NOMO-1 treated with DMSO at 0.1 percent for 48 hours (cell line): ENCODE measurements around the gene MRPS7.
"Not testable (repeated sequence)": the region's sequence is repeated elsewhere in the genome, so short reads cannot be mapped to it uniquely, and the experiment has no call there.

Source experiments
- DNase-seq: peaks from one replicate; lab custom pipeline; 2025; ENCODE audit not compliant: unreplicated experiment; lab: John Stamatoyannopoulos, UW

MRPS7 gene

DNA sequence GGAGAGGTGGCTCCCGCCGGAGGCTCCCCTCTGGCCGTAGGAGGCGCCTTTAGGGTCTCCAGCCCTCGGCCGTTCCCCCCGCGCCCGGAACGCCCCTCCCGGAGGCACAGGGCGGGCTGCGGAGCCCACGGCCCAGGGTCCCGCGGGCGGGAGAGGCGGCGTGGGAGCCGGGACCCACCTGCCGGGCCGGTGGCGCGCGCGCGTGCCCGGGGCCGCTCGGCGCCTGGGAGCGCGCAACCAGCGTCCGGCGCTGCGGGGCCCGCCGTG, 9.2 kb downstream of the MRPS7 start, which contains the start of gene MIF4GD:
MIF4GD (minus strand) TSS at position 266 of the 267 bp plus-strand sequence. CDS start 1,036 bp downstream, outside the sequence.
- no peak for DNase-seq

DNA sequence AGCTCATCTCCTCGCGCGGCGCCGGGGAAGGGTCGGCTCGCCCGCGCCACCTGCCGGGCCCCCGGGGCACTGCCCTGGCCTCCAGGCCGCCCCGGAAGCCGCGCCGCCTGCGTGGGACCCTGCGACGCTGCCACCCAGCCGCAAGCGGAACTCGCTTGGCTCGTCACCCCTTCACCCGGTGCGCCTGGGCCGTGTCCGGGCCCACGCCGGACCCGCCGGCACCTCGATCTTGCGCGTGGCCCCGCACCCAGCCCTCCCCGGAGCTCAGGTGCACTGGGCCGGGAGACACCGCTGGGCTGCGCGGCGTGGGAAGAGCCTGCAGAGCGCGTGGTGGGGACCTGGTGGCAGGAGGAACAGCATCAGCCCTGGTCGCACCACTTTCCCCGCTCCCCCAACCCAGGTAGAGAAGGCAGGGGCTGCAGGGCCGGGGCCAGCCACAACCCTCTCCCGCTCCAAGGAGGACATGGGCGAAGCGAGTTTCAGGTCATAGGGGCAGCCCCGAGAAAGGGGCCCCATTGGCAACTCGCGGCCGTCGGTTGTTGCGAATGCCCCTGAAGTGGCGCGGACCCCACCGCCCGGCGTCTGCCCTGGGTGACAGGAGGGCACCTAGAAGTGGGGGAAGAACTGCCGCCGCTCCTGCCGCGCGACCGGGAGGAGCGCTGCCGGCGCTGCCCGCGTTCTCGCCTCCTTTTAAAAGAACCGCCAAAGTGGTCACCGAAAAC, 9.7 kb downstream of the MRPS7 start:
- peak; percentile 73 for DNase-seq

DNA sequence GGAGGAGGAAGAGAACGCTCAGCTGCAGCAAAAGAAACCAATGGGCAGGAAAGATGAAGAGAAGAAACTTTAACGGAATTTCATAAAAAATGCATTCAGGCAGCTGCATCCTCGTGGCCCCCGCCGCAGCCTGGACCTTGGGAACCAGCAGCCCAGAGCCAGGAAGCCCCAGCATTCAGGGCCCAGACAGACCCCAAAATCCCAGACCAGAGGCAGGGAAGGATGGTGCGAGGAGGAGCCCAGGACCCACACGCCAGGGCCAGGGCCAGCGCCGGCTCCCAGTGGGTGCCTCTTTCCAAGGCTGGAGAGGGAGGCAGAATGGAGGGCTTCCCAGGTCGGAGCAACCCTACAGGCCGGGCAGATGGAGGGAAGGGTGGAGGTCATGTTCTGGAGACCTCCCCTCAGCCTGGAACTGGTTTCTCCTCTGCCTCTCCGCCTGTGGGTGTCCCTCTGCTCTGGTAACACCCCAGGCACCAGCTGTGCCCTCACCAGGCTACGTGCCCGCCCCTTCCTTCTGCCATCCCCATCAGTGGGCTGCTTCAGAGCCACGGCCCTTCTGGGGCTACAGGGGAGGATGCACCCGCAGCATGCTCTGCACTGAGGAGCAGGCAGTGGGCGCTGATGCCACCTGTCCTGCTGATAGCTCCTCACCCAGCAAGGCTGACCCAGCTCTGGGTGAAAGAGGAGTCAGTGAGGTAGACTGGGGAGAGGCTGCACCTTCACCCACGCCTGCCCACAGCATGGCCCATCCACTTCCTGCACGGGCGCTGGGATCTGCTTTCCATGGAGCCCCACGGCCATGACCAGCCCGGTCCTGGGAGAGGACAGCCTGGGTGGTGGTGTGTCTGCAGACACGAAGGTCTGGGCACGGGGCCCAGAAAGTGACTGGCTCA, 10.5 kb downstream of the MRPS7 start:
- no peak for DNase-seq

GRCh38 chr17:75272848-75273184, 11.1 kb downstream of the MRPS7 start:
- no peak for DNase-seq

GRCh38 chr17:75273977-75274708, 12.5 kb downstream of the MRPS7 start:
- DNase-seq = no peak

GRCh38 chr17:75277664-75278071, 16.0 kb downstream of the MRPS7 start:
- DNase-seq = no peak

- DNase-seq = not testable (repeated sequence)
Observed at GRCh38 chr17:75280189-75280588, 18.5 kb downstream of the MRPS7 start.

DNA sequence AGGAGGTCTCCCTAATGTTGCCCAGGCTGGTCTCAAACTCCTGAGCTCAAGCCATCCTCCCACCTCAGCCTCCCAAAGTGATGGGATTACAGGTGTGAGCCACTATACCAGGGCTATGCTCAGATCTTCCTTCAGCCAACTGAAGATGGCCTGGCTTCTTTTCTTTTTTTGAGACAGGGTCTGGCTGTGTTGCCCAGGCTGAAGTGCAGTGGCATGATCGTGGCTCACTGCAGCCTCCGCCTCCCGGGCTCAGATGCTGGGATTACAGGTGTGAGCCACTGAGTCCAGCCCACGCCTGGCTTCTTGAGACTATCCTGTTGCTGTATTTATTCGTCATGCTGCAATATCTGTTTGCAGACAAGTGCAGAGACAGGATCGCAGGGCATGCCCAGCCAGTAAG, 23.4 kb downstream of the MRPS7 start:
- DNase-seq = no peak

- DNase-seq = no peak
Observed at GRCh38 chr17:75287221-75287620, 25.5 kb downstream of the MRPS7 start.

DNA sequence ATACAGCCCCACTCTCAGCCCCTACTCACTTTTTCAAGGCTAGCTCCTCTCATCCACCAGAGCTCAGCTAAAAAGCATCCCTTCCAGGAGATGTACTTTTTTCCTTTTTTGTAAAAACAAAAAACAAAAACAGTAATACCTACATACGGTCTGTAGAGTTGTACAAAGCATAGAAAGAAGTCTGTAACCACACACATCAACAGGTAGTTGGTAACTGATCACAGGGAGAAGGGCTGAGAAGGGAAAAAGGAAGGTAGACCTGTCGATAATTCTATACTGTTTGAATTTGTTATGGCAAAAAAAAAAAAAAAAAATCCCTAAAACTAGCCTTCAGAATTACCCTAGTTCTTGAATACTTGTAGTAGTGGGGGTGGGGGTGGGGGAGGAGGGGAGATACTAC, 26.7 kb downstream of the MRPS7 start:
- no peak for DNase-seq

- no peak for DNase-seq
Observed at GRCh38 chr17:75288770-75289114, 27.1 kb downstream of the MRPS7 start.

- DNase-seq = peak; percentile 99
Observed at GRCh38 chr17:75289115-75289831, 27.6 kb downstream of the MRPS7 start, which contains the start of gene SLC25A19. Gene SLC25A19 (minus strand): TSS chr17:75289433. CDS start chr17:75286764, 2,669 bp downstream.

GRCh38 chr17:75289832-75290337, 28.2 kb downstream of the MRPS7 start:
- peak; percentile 87 for DNase-seq

- DNase-seq = peak; percentile 38
Observed at GRCh38 chr17:75292810-75293448, 31.2 kb downstream of the MRPS7 start.

DNA sequence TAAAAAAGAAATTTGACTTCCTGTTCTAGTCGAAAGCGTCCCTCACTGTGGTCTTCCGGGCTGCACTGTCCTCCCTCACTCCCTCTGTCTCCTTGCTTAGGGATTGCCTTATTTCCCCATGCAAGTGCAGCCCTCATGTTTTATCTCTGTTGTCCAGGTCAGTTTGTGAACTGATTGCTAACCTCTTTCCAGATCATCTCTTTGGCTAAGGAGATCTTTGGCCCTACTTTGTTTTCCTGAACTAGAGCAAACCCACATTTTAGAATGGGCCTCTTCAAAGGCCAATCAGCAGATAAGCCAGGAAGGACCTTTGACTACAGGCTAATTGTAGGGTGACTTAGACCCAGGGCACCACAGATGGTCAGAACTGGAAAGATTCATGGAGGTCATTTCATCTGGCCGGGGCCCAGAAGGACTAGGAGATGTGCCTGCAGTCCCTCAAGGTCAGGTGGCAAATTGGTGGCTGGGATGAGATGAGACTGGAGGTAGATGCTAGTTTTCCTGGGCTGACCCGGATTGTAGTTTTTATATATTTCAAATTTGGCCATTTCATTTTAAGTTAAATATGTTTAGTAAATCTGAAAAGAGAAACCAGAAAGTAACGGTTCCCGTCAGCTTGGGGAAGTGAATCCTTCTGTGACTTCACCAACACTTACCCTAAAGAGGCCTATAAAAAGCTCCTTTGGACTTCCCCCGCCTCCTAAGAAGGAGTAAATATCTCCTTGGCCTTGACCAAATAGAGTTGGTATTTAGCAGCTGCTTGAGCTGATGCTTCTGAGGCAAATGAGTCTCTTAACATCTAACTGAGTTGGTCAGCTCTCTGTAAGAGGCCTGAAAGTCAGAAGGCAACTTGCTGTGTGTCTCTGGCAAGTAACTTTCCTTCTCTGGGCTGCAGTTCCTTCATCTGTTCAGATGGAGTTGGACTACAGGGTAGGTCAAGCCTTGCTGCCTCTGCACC, 33.8 kb downstream of the MRPS7 start:
- DNase-seq = peak; percentile 82

- no peak for DNase-seq
Observed at GRCh38 chr17:75300280-75300679, 38.6 kb downstream of the MRPS7 start.

DNA sequence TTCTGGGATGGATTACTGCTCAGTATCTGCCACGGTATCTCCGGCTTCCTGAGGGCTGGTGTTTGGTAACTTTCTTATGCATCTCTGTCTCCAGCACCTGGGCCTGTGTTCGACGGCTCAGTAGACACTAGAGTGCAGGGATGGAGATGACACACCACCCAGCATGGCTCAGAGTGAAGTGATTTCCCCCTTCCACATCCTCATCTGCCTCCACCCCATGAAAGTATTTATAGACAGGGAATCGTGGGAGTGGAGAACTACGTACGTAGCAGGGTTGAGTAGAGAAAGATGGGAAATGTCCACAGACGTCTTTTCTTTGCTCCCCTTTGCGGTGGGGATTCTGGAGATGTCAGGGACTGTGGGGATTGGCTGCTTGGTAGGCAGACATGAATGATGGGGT, 39.4 kb downstream of the MRPS7 start:
- DNase-seq = no peak

DNA sequence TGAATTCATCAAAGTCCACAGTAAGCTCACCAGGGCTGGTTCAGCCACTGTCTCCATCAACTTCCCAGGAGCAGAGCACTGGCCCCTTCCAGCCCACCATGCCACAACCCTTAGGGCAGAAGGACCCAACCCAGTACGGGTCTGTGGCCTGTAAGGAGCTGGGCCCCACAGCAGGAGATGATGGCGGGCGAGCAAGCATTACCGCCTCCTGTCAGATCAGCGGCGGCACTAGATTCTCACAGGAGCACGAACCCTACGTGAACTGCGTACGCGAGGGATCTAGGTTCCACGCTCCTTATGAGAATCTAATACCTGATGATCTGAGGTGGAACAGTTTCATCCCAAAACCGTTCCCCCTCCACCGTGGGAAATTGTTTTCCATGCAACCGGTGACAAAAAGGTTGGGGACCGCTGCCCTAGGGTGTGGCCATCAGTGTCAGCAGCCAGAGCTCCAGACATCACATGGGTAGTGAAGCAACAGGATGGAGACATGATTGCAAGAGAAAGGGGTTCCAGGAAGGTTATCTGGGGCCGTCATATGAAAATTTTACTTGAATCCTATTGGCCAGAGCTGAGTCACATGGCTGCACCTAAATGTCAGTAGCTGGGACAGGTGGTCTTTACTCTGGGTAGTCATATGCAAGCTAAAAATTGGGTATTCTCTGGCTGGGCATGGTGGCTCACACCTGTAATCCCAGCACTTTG, 40.0 kb downstream of the MRPS7 start:
- no peak for DNase-seq
